GM12878 (cell line): Measurements from ENCODE around the gene TM4SF1. TPM values are rescaled to one million over a fixed set of nuclear protein-coding genes. Genes with fewer than 3 reads are reported as not detected.

Experiments used
- ATAC-seq: fragments of 200-7000 bp; cut with Tn5 transposase; 3 replicates; pipeline ENCODE4 v1.9.1; 2020; ENCODE audit warnings: mild to moderate bottlenecking, moderate library complexity
- BruUV-seq: library from RNA; stranded (reverse); fragments of 400-500 nt; replicated peaks from 2 replicates; lab custom pipeline; 2021; lab: Mats Ljungman, UMichigan
- CTCF ChIA-PET: fragments of 300-600 bp; sonication (Branson Sonifier 250); formaldehyde crosslinking; extraction: SDS; loops from one replicate; lab custom pipeline; 2021; ENCODE audit warnings: inconsistent platforms; lab: Yijun Ruan, JAX
- POLR2A ChIA-PET: fragments of 350-600 bp; formaldehyde crosslinking; extraction: SDS; loops from one replicate; lab custom pipeline; 2021; ENCODE audit warnings: inconsistent platforms; lab: Charles Lee
- RAD21 ChIA-PET: fragments of 300-600 bp; sonication (Branson Sonifier 250); formaldehyde crosslinking; loops from one replicate; lab custom pipeline; 2023; ENCODE audit warnings: antibody characterized with exemption; ENCODE audit not compliant: unreplicated experiment; lab: Charles Lee
- SMC1A ChIA-PET: fragments of 300-600 bp; sonication (Branson Sonifier 250); formaldehyde crosslinking; loops from one replicate; lab custom pipeline; 2023; ENCODE audit not compliant: unreplicated experiment, uncharacterized antibody; lab: Charles Lee
- DNase-seq: peaks from one replicate; pipeline ENCODE4 v3.0.0-alpha.2; 2011; ENCODE audit warnings: low read depth, low spot score
- FAIRE-seq: peaks from 3 replicates; lab custom pipeline; 2011; peaks lifted over from hg19 to GRCh38; lab: Jason Lieb, UNC
- H2AFZ ChIP-seq: 2 replicates; pipeline ENCODE4 v1.6.0; 2011; ENCODE audit warnings: low read depth, low read length, control low read depth; ENCODE audit not compliant: control insufficient read depth
- H3K27ac ChIP-seq: 2 replicates; pipeline ENCODE4 v1.5.1; 2011; ENCODE audit warnings: control low read depth; ENCODE audit not compliant: control insufficient read depth, insufficient read depth
- H3K27me3 ChIP-seq, 2 experiments: replicated peaks in 1 of 2; 2 replicates each; pipeline versions ENCODE4 v1.6.0 to v1.6.1; 2011; ENCODE audit warnings: low read length in 1 of 2; ENCODE audit not compliant: control insufficient read depth in 2 of 2, insufficient read depth in 2 of 2
- H3K36me3 ChIP-seq, 2 experiments: 2 replicates each; pipeline ENCODE4 v1.5.1; 2011; ENCODE audit warnings: low read length in 1 of 2; ENCODE audit not compliant: control insufficient read depth in 2 of 2, insufficient read depth in 2 of 2
- H3K4me1 ChIP-seq: 2 replicates; pipeline ENCODE4 v1.6.1; 2011; ENCODE audit warnings: mild to moderate bottlenecking, low read length, moderate library complexity, mixed read lengths; ENCODE audit not compliant: control insufficient read depth, insufficient read depth
- H3K4me2 ChIP-seq: 2 replicates; pipeline ENCODE4 v1.6.0; 2011; ENCODE audit warnings: control low read depth; ENCODE audit not compliant: control insufficient read depth, insufficient read depth
- H3K4me3 ChIP-seq: fragments of 200-600 bp; sonication (generic); 2 replicates; pipeline ENCODE4 v1.5.1; 2016
- H3K79me2 ChIP-seq: 2 replicates; pipeline ENCODE4 v1.6.0; 2011; ENCODE audit warnings: low read length; ENCODE audit not compliant: control insufficient read depth, insufficient read depth
- H3K9ac ChIP-seq: 2 replicates; pipeline ENCODE4 v1.8.0; 2011; ENCODE audit warnings: low read length, control low read depth, mixed read lengths; ENCODE audit not compliant: control insufficient read depth, insufficient read depth
- H3K9me3 ChIP-seq: replicated peaks from 3 replicates; pipeline ENCODE4 v1.5.1; 2011; ENCODE audit warnings: mild to moderate bottlenecking, low read length; ENCODE audit not compliant: control insufficient read depth, insufficient read depth
- H4K20me1 ChIP-seq: 2 replicates; pipeline ENCODE4 v1.6.0; 2011; ENCODE audit not compliant: control insufficient read depth, insufficient read depth
- EZH2 ChIP-seq: IDR thresholded peaks from 2 replicates; pipeline ENCODE4 v1.6.1; 2012; ENCODE audit warnings: low read depth, mild to moderate bottlenecking, control low read depth, inconsistent platforms, low read length, borderline replicate concordance; ENCODE audit not compliant: control insufficient read depth
- NFIC ChIP-seq: IDR thresholded peaks from 2 replicates; pipeline ENCODE4 v1.6.1; 2012; ENCODE audit warnings: low read depth, mild to moderate bottlenecking, inconsistent platforms, low read length, moderate library complexity
- NFYA ChIP-seq: IDR thresholded peaks from 2 replicates; pipeline ENCODE4 v1.6.1; 2011; ENCODE audit warnings: low read depth, mild to moderate bottlenecking, low read length, improper control_type of control experiment, borderline replicate concordance
- SUPT20H ChIP-seq: IDR thresholded peaks from 2 replicates; pipeline ENCODE4 v1.6.1; 2011; ENCODE audit warnings: low read depth, mild to moderate bottlenecking, low read length, moderate library complexity, borderline replicate concordance; ENCODE audit not compliant: control insufficient read depth
- ZBED1 ChIP-seq: IDR thresholded peaks from 2 replicates; pipeline ENCODE4 v1.6.1; 2016; ENCODE audit warnings: borderline replicate concordance
- WGBS: methylation state at CpG from one replicate; pipeline ENCODE4 v1.1.6; 2016; ENCODE audit warnings: low lambda C conversion rate; ENCODE audit not compliant: insufficient replicate concordance, insufficient coverage; ENCODE audit errors: missing lambda C conversion rate; 5-methylcytosine and 5-hydroxymethylcytosine counted together
- in situ Hi-C: fragments of 300-500 bp; cut with MboI; formaldehyde crosslinking; loops from 9 replicates; pipeline ENCODE4 v1.14.3; 2018; ENCODE audit warnings: mixed read lengths
- intact Hi-C: fragments of 100-400 bp; cut with micrococcal nuclease; formaldehyde crosslinking; loops from one replicate; pipeline ENCODE4 v1.14.2; 2022; ENCODE audit not compliant: unreplicated experiment
- polyA plus RNA-seq, 11 experiments: library from polyadenylated mRNA; depleted of rRNA in 4 of 11; unstranded in 6 of 11; stranded (reverse) in 5 of 11; fragments of >200 nt; fragmentation: Nextera tagmentation in 4 of 11; fragmentation: Illumina TruSeq in 1 of 11; extraction: Ambion mirVana in 4 of 11; extraction: Trizol in 1 of 11; gene quantifications; 1 replicate in 1 of 11; 2 replicates in 10 of 11; pipeline versions ENCODE4 v1.2.1 to v1.2.3, GENCODE V29; 2011 to 2016; ENCODE audit warnings: inconsistent platforms in 2 of 11, missing spikeins in 2 of 11, low read depth in 1 of 11
- total RNA-seq, 4 experiments: library from RNA; depleted of rRNA in 3 of 4; stranded (reverse); fragments of >200 nt in 3 of 4; fragmentation: Illumina TruSeq in 1 of 4; extraction: Trizol in 1 of 4; gene quantifications; 2 replicates each; pipeline versions ENCODE4 v1.2.1 to v1.2.3, GENCODE V29; 2013 to 2021
- TF ChIP-seq, protein P1 (sequence below): IDR thresholded peaks from 2 replicates; pipeline ENCODE4 v1.6.1; 2011; ENCODE audit warnings: borderline replicate concordance, low read depth, mild to moderate bottlenecking, moderate library complexity, low read length; ENCODE audit not compliant: insufficient read depth, poor library complexity, severe bottlenecking

The TM4SF1 gene
- total and polyA plus RNA-seq, 10 of the 15 experiments (the other 5 are each of a cell fraction or from before 2014, with no cell fraction given): 0.05 to 1.2 TPM; not detected in 8

DNA sequence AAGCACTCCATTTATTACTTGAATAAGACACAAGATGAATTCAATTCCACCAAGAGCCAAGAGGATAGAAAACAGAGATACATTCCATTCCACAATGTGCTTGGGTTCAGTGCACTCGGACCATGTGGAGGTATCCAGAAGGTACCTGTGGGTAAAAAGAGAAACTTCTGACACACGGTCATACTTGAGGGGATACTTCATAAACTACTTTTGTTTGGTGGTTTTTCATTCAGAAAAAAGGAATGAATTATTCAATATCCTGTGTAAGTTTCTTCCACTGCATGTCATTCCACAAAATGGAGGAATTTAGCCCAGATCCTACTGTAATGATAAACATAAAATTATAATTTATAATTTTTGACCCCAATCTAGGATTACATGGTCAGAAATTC, 5.7 kb downstream of the TM4SF1 start:
- RAD21 ChIA-PET: no interaction called here
- Histone ChIP-seq H3K9me3 (no peaks in the 10 kb centered on the region), H3K27ac (no peak overlapping the region), H3K4me2 (no peak overlapping the region), H3K9ac (no peak overlapping the region), H3K4me1 (no peaks in the 10 kb centered on the region), H3K27me3 (no peaks in the 10 kb centered on the region; a peak in 1 of 4 replicates), H4K20me1 (no peaks in the 10 kb centered on the region), H3K79me2 (no peaks in the 10 kb centered on the region), H3K36me3 (no peaks in the 10 kb centered on the region), H2AFZ (no peak overlapping the region), H3K4me3 (no peak overlapping the region)
- intact Hi-C loops (no loop called here), in situ Hi-C loops (no loop called here)
- POLR2A ChIA-PET: no interaction called here
- TF ChIP-seq, protein P1, sequence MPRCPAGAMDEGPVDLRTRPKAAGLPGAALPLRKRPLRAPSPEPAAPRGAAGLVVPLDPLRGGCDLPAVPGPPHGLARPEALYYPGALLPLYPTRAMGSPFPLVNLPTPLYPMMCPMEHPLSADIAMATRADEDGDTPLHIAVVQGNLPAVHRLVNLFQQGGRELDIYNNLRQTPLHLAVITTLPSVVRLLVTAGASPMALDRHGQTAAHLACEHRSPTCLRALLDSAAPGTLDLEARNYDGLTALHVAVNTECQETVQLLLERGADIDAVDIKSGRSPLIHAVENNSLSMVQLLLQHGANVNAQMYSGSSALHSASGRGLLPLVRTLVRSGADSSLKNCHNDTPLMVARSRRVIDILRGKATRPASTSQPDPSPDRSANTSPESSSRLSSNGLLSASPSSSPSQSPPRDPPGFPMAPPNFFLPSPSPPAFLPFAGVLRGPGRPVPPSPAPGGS: no peak
- TF ChIP-seq ZBED1: no peak
- TF ChIP-seq EZH2: no peak
- no peak for TF ChIP-seq SUPT20H
- TF ChIP-seq NFIC: no peak
- TF ChIP-seq NFYA: no peak
- CTCF ChIA-PET: interaction anchor here (1.0 kb wide), 1 partner anchor 105 kb away, joined by 3 read pairs; no protein-coding TSS in a partner anchor
- SMC1A ChIA-PET: no interaction called here
- DNase-seq: no peak
- WGBS: 32% methylated on average over 2 of the region's 2 CpGs
- no TSS peak for BruUV-seq
- FAIRE-seq: no peak
- no peak for ATAC-seq
